Measurements from ENCODE around the gene BABAM2.

DNA sequence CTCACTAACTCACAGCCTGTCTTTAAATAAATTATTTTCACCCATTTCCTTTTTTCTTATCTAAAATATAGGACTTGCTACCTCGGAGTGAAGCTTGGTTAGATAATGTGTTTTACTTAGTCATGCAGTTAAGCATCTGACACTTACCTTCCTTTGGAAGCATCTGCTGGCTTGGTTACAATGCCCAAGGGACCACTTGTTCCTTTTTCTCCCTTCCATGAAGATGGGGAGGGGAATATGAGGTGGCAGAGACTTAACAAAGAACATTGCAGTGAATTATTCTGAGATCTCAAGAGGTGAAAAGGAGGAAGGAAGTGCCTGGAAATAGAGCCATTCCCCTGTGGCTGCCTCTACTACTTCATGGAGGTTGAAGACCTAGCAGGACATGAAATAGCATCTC is 356.8 kb downstream of the BABAM2 start:
- TF ChIP-seq, protein P1, sequence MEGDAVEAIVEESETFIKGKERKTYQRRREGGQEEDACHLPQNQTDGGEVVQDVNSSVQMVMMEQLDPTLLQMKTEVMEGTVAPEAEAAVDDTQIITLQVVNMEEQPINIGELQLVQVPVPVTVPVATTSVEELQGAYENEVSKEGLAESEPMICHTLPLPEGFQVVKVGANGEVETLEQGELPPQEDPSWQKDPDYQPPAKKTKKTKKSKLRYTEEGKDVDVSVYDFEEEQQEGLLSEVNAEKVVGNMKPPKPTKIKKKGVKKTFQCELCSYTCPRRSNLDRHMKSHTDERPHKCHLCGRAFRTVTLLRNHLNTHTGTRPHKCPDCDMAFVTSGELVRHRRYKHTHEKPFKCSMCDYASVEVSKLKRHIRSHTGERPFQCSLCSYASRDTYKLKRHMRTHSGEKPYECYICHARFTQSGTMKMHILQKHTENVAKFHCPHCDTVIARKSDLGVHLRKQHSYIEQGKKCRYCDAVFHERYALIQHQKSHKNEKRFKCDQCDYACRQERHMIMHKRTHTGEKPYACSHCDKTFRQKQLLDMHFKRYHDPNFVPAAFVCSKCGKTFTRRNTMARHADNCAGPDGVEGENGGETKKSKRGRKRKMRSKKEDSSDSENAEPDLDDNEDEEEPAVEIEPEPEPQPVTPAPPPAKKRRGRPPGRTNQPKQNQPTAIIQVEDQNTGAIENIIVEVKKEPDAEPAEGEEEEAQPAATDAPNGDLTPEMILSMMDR (IDR thresholded peaks at IDR 0.05) = no peak
- TF ChIP-seq POLR2A (IDR thresholded peaks at IDR 0.05) = no peak

Data from Peyer's patch (tissue), 4 donors.